HG03378 (cell line): ENCODE results near the gene TYW1.
"Not testable (repeated sequence)": the region's sequence is repeated elsewhere in the genome, so short reads cannot be mapped to it uniquely, and the experiment has no call there.

Experiments used
- ATAC-seq: cut with Tn5 transposase; IDR thresholded peaks from one replicate; pipeline ENCODE4 v1.9.1; 2021; ENCODE audit warnings: mild to moderate bottlenecking, moderate library complexity; ENCODE audit not compliant: unreplicated experiment

TYW1 gene

DNA sequence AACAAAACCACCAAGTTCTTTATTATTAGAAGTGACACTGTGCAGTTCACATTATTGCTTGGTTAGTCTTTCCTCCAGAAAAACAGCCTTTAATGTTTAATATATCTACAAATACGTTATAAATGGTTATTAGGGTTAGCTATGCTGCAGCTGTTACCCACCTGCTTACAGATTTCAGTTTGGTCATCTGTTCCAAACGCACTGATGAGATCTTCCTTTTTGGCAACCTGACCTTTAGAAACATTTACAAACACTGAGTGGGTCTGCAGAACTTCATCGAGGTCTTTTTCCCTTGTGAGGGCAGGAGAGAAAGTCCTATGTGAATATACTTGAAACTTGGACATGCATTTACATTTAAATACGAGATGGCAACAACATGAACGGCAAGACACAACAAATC lies 2.6 kb upstream of the TYW1 start:
- ATAC-seq, result not testable (repeated sequence)

- ATAC-seq, result peak; percentile 37
Measured at GRCh38 chr7:66994691-66995049, 2.0 kb upstream of the TYW1 start.

DNA sequence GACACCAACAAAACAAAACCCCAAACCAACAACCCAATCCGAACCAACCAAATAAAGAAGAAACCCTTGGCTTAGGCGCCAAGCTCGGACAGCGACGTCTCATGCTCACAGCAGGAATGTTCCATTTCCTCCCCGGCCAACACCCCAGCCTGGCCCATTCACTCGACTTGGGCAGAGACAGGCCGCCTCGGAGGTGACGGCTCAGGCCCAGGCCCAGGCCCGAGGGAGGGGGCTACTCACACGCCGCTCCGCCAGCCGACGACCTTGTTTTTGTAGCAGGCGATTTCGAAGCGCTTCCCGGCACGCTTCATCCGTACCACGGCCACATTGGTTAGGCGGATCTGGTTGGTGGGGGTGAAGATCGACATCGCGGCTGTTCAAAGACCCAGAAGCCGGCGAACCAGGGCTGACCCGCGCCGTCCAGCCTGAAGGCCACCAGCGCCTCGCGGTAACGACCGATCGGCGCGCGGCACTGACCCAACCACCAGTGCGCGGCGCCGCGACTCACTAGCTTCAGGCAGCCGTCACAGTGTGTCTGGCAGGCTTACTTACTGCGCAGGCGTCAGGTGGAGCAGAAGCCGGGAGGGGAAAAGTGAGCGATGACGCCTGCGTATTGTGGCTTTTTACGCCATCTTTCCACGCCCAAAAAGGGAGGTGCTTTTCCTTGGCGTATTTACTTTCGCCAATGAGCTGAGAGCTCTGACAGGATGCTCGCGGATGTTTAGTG lies 1.4 kb upstream of the TYW1 start, which contains the start of gene SBDS:
TSS of gene SBDS (minus strand) at position 537 of the 727 bp plus-strand sequence. CDS start at position 368, 169 bp downstream.
- ATAC-seq, result peak; percentile 62

GRCh38 chr7:67000601-67001258 lies 4.1 kb downstream of the TYW1 start:
- ATAC-seq, result not testable (repeated sequence)

- not testable (repeated sequence) for ATAC-seq
Measured at GRCh38 chr7:67004145-67004544, 7.5 kb downstream of the TYW1 start.

- no peak for ATAC-seq
Measured at GRCh38 chr7:67006965-67007364, 10.3 kb downstream of the TYW1 start.

- no peak for ATAC-seq
Measured at GRCh38 chr7:67008260-67008659, 11.6 kb downstream of the TYW1 start.

GRCh38 chr7:67009677-67010076 lies 13.0 kb downstream of the TYW1 start:
- ATAC-seq, result not testable (repeated sequence)

DNA sequence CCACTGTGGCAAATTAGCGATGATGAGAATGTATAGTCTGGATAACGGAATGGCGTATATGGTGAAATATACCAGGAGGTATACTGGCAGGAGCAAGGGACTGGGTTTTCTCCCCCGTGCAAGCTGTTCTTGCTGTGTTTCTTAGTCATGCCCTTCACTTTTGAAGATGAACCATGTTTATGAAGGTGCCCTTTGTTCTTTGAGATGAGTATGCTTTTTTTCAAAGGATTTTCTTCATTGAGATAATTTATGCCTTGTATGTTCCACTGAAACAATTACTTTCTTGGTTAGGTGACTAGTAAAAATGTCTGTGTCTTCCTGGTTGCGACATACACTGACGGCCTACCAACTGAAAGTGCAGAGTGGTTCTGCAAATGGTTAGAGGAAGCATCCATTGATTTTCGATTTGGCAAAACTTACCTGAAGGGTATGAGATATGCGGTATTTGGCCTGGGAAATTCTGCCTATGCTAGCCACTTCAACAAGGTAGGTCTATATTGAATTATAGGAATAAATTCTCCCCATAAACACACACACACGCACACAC lies 17.5 kb downstream of the TYW1 start:
- ATAC-seq, result not testable (repeated sequence)

DNA sequence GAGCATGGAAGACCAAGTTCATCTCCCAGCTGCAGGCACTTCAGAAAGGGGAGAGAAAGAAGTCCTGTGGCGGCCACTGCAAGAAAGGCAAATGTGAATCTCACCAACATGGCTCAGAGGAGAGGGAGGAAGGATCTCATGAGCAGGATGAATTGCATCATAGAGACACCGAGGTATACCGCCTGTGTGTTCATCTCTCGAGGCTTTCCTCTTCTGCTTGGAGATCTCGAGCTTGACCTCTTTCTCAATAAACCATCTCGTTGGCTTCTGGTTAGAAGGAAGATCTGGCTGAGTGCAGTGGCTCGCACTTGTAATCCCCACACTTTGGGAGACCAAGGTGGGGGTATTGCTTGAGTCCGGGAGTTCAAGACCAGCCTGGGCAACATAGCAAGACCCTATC lies 21.3 kb downstream of the TYW1 start:
- not testable (repeated sequence) for ATAC-seq

GRCh38 chr7:67018940-67019339 lies 22.3 kb downstream of the TYW1 start:
- no peak for ATAC-seq

DNA sequence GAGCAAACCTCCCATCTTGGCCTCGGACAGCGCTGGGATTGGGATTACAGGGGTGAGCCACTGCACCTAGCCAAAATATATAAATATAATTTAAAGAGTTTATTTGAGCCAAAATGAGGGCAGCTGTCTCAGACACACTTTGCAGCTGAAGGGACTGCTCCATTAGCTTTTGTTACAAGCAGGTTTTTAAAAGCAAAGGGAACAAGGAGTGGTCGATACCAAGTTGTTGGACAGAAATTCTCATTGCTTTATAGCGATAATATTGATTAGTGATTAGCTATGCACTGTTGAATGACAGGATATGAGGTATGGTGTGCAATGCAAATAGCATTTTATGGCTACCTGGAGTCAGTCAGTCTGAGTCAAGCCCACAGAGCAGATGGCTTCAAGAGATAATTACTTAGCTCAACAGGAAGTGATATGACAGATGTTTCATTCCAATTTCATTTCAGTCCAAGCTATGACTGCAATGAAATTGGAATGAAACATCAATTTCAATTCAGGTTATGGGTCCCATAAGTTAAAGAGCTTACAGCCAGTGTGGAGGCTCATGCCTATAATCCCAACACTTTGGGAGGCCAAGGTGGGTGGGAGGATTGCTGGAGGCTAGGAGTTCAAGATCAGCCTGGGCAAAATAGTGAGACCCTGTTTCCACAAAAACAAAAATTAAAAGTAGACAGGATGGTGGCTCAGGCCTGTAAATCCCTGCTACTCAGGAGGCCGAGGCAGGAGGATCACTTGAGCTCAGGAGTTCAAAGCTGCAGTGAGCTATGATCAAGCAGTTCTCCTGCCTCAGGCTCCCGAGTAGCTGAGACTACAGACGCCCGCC lies 23.1 kb downstream of the TYW1 start:
- ATAC-seq, result no peak

- no peak for ATAC-seq
Measured at GRCh38 chr7:67021260-67021659, 24.6 kb downstream of the TYW1 start.

GRCh38 chr7:67022511-67022910 lies 25.9 kb downstream of the TYW1 start:
- no peak for ATAC-seq

DNA sequence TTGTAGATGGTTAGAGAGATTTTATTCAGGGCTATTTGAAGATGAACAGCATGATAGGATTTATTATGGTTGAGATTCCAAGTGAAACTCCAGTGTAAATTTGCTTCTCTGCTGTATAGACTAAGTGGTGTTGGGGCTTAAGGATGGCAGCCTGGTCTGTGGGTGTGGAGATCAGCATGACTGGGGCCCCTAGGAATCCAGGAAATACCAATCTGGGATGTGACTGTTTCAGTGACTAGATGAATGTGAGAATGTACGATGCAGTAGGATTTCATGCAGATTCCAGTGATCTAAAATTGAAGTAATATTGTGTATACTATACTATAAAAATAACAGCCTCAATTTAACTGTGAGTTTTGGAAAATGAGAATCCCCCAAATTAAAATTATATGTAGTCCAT lies 28.8 kb downstream of the TYW1 start:
- not testable (repeated sequence) for ATAC-seq

- ATAC-seq, result not testable (repeated sequence)
Measured at GRCh38 chr7:67031685-67032084, 35.1 kb downstream of the TYW1 start.

- no peak for ATAC-seq
Measured at GRCh38 chr7:67033251-67033650, 36.6 kb downstream of the TYW1 start.

DNA sequence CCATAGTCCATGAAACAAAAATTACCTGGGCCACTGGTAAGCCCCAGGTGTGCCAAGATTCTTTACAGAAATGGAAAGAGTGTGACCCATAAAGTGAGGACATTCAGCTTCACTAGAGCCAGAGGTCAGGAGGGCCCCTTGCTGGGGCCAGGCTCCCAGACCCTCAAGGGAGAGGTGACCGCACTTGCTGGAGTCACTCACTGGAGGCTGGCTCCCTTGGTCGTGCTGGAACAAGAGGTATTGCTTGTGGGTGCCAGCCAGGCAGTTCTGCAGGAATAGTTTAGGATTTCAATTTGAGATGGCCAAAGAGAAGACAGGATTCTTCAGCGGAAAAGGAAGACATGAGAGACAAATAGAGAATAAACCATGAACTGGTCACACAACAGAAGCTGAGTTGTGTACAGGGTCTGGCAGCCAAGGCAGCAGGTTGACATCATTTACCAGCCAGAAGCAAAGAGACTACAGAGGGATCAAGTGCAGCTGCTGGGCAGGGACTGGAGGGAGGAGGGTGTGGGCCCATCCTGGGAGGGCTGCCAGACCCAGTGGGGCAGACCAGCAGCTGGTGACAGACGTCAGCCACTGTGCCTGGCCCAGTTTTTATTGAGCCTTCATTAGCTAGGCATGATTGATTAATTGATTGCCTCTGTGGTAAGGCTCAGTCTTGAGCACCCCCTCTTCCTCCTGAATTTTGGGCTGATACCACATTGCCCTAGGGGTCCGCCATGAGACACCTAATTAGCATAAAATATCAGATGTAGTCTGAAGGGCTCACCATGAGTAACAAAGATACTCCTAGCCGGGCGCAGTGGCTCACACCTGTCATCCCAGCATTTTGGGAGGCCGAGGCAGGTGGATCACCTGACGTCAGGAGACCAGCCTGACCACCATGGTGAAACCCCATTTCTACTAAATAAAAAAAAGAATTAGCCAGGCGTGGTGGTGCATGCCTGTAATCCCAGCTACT lies 40.1 kb downstream of the TYW1 start:
- not testable (repeated sequence) for ATAC-seq

GRCh38 chr7:67040832-67041231 lies 44.2 kb downstream of the TYW1 start:
- ATAC-seq, result not testable (repeated sequence)
